Lung (tissue), 12 donors: ENCODE results near the gene HEPACAM. TPM values are rescaled to one million over a fixed set of nuclear protein-coding genes. Genes with fewer than 3 reads are reported as not detected.

Experiments
- ATAC-seq: fragments of 200-7000 bp; cut with Tn5 transposase; one replicate; pipeline ENCODE4 v1.9.1; 2020; ENCODE audit warnings: moderate number of reproducible peaks; ENCODE audit not compliant: insufficient read depth, low FRiP score
- DNase-seq, 3 donors: peaks; one replicate each; pipeline ENCODE4 v3.0.0-alpha.2; 2013 to 2017
- H3K27ac ChIP-seq, 2 donors: one replicate each; pipeline ENCODE4 v1.5.1; 2013; ENCODE audit warnings: mild to moderate bottlenecking in 2 of 2, moderate library complexity in 2 of 2, control low read depth in 1 of 2, inconsistent platforms in 1 of 2, low read depth in 1 of 2, low read length in 1 of 2
- H3K27me3 ChIP-seq, 3 donors: one replicate each; pipeline ENCODE4 v1.5.1; 2013; ENCODE audit warnings: low read length in 2 of 3; ENCODE audit not compliant: control insufficient read depth in 3 of 3, insufficient read depth in 3 of 3
- H3K36me3 ChIP-seq, 4 donors: one replicate each; pipeline ENCODE4 v1.5.1; 2013; ENCODE audit warnings: low read length in 4 of 4, mild to moderate bottlenecking in 1 of 4, moderate library complexity in 1 of 4; ENCODE audit not compliant: control insufficient read depth in 4 of 4, insufficient read depth in 4 of 4
- H3K4me1 ChIP-seq, 5 donors: one replicate each; pipeline ENCODE4 v1.5.1; 2013; ENCODE audit warnings: low read length in 5 of 5, mild to moderate bottlenecking in 2 of 5, moderate library complexity in 1 of 5; ENCODE audit not compliant: control insufficient read depth in 5 of 5, insufficient read depth in 5 of 5
- H3K4me3 ChIP-seq: one replicate; pipeline ENCODE4 v1.5.1; 2013; ENCODE audit warnings: mild to moderate bottlenecking, control low read depth, moderate library complexity
- H3K9ac ChIP-seq, 2 donors: one replicate each; pipeline ENCODE4 v1.5.1; 2013; ENCODE audit warnings: low read length in 2 of 2, control low read depth in 1 of 2; ENCODE audit not compliant: insufficient read depth in 1 of 2
- H3K9me3 ChIP-seq, 4 donors: one replicate each; pipeline ENCODE4 v1.5.1; 2013; ENCODE audit warnings: low read length in 3 of 4, mild to moderate bottlenecking in 1 of 4, moderate library complexity in 1 of 4; ENCODE audit not compliant: control insufficient read depth in 4 of 4, insufficient read depth in 3 of 4
- CTCF ChIP-seq: IDR thresholded peaks from 2 replicates; pipeline ENCODE4 v1.5.1; 2012; ENCODE audit warnings: mild to moderate bottlenecking; ENCODE audit errors: control extremely low read depth, extremely low read depth
- WGBS, 2 donors: extraction: QIAGEN DNeasy Blood & Tissue Kit; methylation state at CpG; one replicate each; pipeline ENCODE4 v1.1.7; 2013; 5-methylcytosine and 5-hydroxymethylcytosine counted together
- polyA plus RNA-seq, 2 donors: library from polyadenylated mRNA; stranded (reverse); fragments of 200-250 nt; gene quantifications; one replicate each; pipeline ENCODE4 v1.2.1, GENCODE V29; 2013
- total RNA-seq, 2 donors: library from RNA; depleted of rRNA in 1 of 2; stranded (reverse); fragments of >200 nt in 1 of 2; gene quantifications; one replicate each; pipeline ENCODE4 v1.2.1, GENCODE V29; 2014 to 2021
- donor health status: control.
- donor health status: control.
- donor health status: Bipolar disorder and iron deficiency.
- donor health status: healthy.
- donor health status: DM: yes; HTN: yes; CAD: no.

Gene HEPACAM
- total and polyA plus RNA-seq, 4 donors, result 0.02 TPM; not detected in 3

GRCh38 chr11:124897674-124898262, 38.1 kb downstream of the HEPACAM start, which contains the start of gene ROBO4:
TSS of gene ROBO4 (minus strand) at chr11:124897865. CDS start at chr11:124897795, 70 bp downstream.
- WGBS, 2 donors, result 21 to 31% methylated on average over 12 of the region's 12 CpGs
- H3K27me3 ChIP-seq, result peaks cover 0 to 5% (median 0%) of the 10 kb centered on the region in 3 donors
- no peak within 1 kb of the TSS for H3K9ac ChIP-seq
- no peaks in the 10 kb centered on the region for H3K9me3 ChIP-seq
- peaks cover 0 to 26% (median 4%) of the 10 kb centered on the region in 5 donors for H3K4me1 ChIP-seq
- DNase-seq, result peak in 1 of 3 donors; percentile 55
- TF ChIP-seq CTCF, result no peak
- ATAC-seq, result no peak
- H3K36me3 ChIP-seq, result peaks cover 0 to 3% (median 0%) of the 10 kb centered on the region in 4 donors
- peak within 1 kb of the TSS; percentile 74 to 85 for H3K27ac ChIP-seq
- H3K4me3 ChIP-seq, result peak within 1 kb of the TSS; percentile 51

- WGBS, 2 donors, result 58 to 64% methylated on average over 9 of the region's 9 CpGs
Observed at GRCh38 chr11:124896821-124897391, 38.9 kb downstream of the HEPACAM start.

GRCh38 chr11:124896071-124896750, 39.6 kb downstream of the HEPACAM start:
- H3K9ac ChIP-seq, result no peak overlapping the region
- DNase-seq (no peak), ATAC-seq (no peak)
- H3K27me3 ChIP-seq, result peaks cover 0 to 3% (median 0%) of the 10 kb centered on the region in 3 donors
- H3K27ac ChIP-seq, result peak overlapping the region; percentile 61 to 85
- H3K4me1 ChIP-seq, result peaks cover 0 to 29% (median 4%) of the 10 kb centered on the region in 5 donors
- WGBS, 2 donors, result 68 to 78% methylated on average over 16 of the region's 16 CpGs
- H3K36me3 ChIP-seq, result peaks cover 0 to 4% (median 0%) of the 10 kb centered on the region in 4 donors
- TF ChIP-seq CTCF, result no peak
- H3K9me3 ChIP-seq, result no peaks in the 10 kb centered on the region
- peak overlapping the region; percentile 51 for H3K4me3 ChIP-seq

More at GRCh38 chr11:124896821-124897391, 38.9 kb downstream of the HEPACAM start:
- Histone ChIP-seq H3K4me3 (peak overlapping the region; percentile 51), H3K27ac (peak overlapping the region; percentile 61 to 85), H3K4me1 (peaks cover 0 to 26% (median 4%) of the 10 kb centered on the region in 5 donors), H3K9ac (no peak overlapping the region), H3K27me3 (peaks cover 0 to 3% (median 0%) of the 10 kb centered on the region in 3 donors), H3K36me3 (peaks cover 0 to 4% (median 0%) of the 10 kb centered on the region in 4 donors), H3K9me3 (no peaks in the 10 kb centered on the region)
- TF ChIP-seq CTCF, result no peak
- DNase-seq, result no peak
- peak; percentile 29 for ATAC-seq
